ENCODE data around the gene LIN7C. TPM values are rescaled to one million over a fixed set of nuclear protein-coding genes. Genes with fewer than 3 reads are reported as not detected.

The LIN7C gene
- polyA plus RNA-seq, 3 donors: 7.3 to 24.0 (median 18.9) TPM

GRCh38 chr11:27472398-27473016 lies 34.1 kb downstream of the LIN7C start, which contains the start of gene LGR4:
LGR4 (minus strand) TSS chr11:27472790; CDS start chr11:27472302, 488 bp downstream.
- peaks cover 0 to 4% of the 10 kb centered on the region in 2 donors for H3K36me3 Mint-ChIP-seq
- Histone ChIP-seq H3K36me3 (replicated peaks in 1 of 2; ENCODE audit: control insufficient read depth in 1 of 2, insufficient read depth in 2 of 2, low read length in 2 of 2) (no peaks in the 10 kb centered on the region), H4K20me1 (ENCODE audit: insufficient read depth, low read length) (no peaks in the 10 kb centered on the region), H3K4me2 (replicated peaks; ENCODE audit: extremely low read depth, low read length, poor library complexity, severe bottlenecking) (peak within 1 kb of the TSS; percentile 90), H2AFZ (ENCODE audit: insufficient read depth, low read depth, low read length, poor library complexity, severe bottlenecking) (peak within 1 kb of the TSS; percentile 89), H3K4me1 (ENCODE audit: control insufficient read depth in 1 of 2, insufficient read depth in 2 of 2, low read length in 2 of 2) (peaks cover 32 to 36% of the 10 kb centered on the region in 2 donors), H3K27ac (ENCODE audit: low read depth in 1 of 2, low read length in 2 of 2) (peak within 1 kb of the TSS in 1 of 2 donors; percentile 7), H3K9me3 (replicated peaks in 1 of 2; ENCODE audit: control insufficient read depth in 1 of 2, insufficient read depth in 1 of 2, low read length in 2 of 2) (no peaks in the 10 kb centered on the region), H3K4me3 (replicated peaks in 1 of 3; ENCODE audit: low read depth in 2 of 3, low read length in 3 of 3) (peak within 1 kb of the TSS; percentile 46 to 82 (median 51)), H3K9ac (ENCODE audit: insufficient read depth, low read length, poor library complexity, severe bottlenecking) (peak within 1 kb of the TSS; percentile 68), H3K79me2 (ENCODE audit: insufficient read depth, low read length) (no peaks in the 10 kb centered on the region), H3K27me3 (ENCODE audit: control insufficient read depth in 2 of 2, insufficient read depth in 2 of 2, low read length in 2 of 2) (peaks cover 7 to 23% of the 10 kb centered on the region in 2 donors)
- peaks cover 28 to 33% (median 30%) of the 10 kb centered on the region in 3 donors for H3K27me3 Mint-ChIP-seq (ENCODE audit: low read depth in 3 of 3)
- peak within 1 kb of the TSS; percentile 95 to 98 for H3K4me3 Mint-ChIP-seq
- peaks cover 0 to 6% (median 0%) of the 10 kb centered on the region in 7 donors for H3K9me3 Mint-ChIP-seq
- TF ChIP-seq CTCF (IDR thresholded peaks at IDR 0.05): no peak
- 0% methylated on average over 49 of the region's 57 CpGs for WGBS (ENCODE audit: insufficient coverage)
- H3K27ac Mint-ChIP-seq: peak within 1 kb of the TSS in 6 of 7 donors; percentile 30 to 84 (median 68)
- peak; percentile 55 to 78 (median 76) for DNase-seq
- peaks cover 46% of the 10 kb centered on the region for H3K4me1 Mint-ChIP-seq
- intact Hi-C loops (cut with micrococcal nuclease): loop anchor here in 1 of 2 donors (5.0 kb wide), 1 partner anchor 35 kb away; the partner anchor contains the start of gene LIN7C

GRCh38 chr11:27471589-27472397 lies 34.8 kb downstream of the LIN7C start:
- TF ChIP-seq CTCF (IDR thresholded peaks at IDR 0.05): no peak
- peak overlapping the region in 1 of 2 donors; percentile 7 for H3K27ac ChIP-seq (ENCODE audit: low read depth in 1 of 2, low read length in 2 of 2)
- peak overlapping the region; percentile 68 for H3K9ac ChIP-seq (ENCODE audit: insufficient read depth, low read length, poor library complexity, severe bottlenecking)
- peak overlapping the region; percentile 90 for H3K4me2 ChIP-seq (replicated peaks; ENCODE audit: extremely low read depth, low read length, poor library complexity, severe bottlenecking)
- H2AFZ ChIP-seq (ENCODE audit: insufficient read depth, low read depth, low read length, poor library complexity, severe bottlenecking): peak overlapping the region; percentile 89
- H3K27me3 ChIP-seq (ENCODE audit: control insufficient read depth in 2 of 2, insufficient read depth in 2 of 2, low read length in 2 of 2): peaks cover 7 to 23% of the 10 kb centered on the region in 2 donors
- Mint-ChIP-seq H3K9me3 (peaks cover 0 to 5% (median 0%) of the 10 kb centered on the region in 7 donors), H3K36me3 (peaks cover 0 to 4% of the 10 kb centered on the region in 2 donors), H3K27ac (peak overlapping the region in 3 of 7 donors; percentile 25 to 59 (median 35)), H3K4me1 (peaks cover 46% of the 10 kb centered on the region), H3K27me3 (ENCODE audit: low read depth in 3 of 3) (peaks cover 28 to 34% (median 30%) of the 10 kb centered on the region in 3 donors), H3K4me3 (peak overlapping the region; percentile 78 to 89)
- H3K79me2 ChIP-seq (ENCODE audit: insufficient read depth, low read length): no peaks in the 10 kb centered on the region
- peak; percentile 46 to 60 (median 58) for DNase-seq
- H4K20me1 ChIP-seq (ENCODE audit: insufficient read depth, low read length): no peaks in the 10 kb centered on the region
- WGBS (ENCODE audit: insufficient coverage): under 1% methylated on average over 62 of the region's 79 CpGs
- H3K4me1 ChIP-seq (ENCODE audit: control insufficient read depth in 1 of 2, insufficient read depth in 2 of 2, low read length in 2 of 2): peaks cover 32 to 36% of the 10 kb centered on the region in 2 donors
- H3K9me3 ChIP-seq (replicated peaks in 1 of 2; ENCODE audit: control insufficient read depth in 1 of 2, insufficient read depth in 1 of 2, low read length in 2 of 2): no peaks in the 10 kb centered on the region
- intact Hi-C loops (cut with micrococcal nuclease): loop anchor here in 1 of 2 donors (5.0 kb wide), 1 partner anchor 36 kb away; the partner anchor contains the start of gene LIN7C
- H3K36me3 ChIP-seq (replicated peaks in 1 of 2; ENCODE audit: control insufficient read depth in 1 of 2, insufficient read depth in 2 of 2, low read length in 2 of 2): no peaks in the 10 kb centered on the region
- peak overlapping the region; percentile 40 to 82 (median 51) for H3K4me3 ChIP-seq (replicated peaks in 1 of 3; ENCODE audit: low read depth in 2 of 3, low read length in 3 of 3)
